Astrocyte of the cerebellum (primary cell): ENCODE data around the gene HLA-DMB.

ENCODE experiments used
- DNase-seq: peaks from one replicate; pipeline ENCODE4 v3.0.0-alpha.2; 2011; ENCODE audit warnings: low read depth
- H3K4me3 ChIP-seq: 2 replicates; pipeline ENCODE4 v1.5.1; 2011; ENCODE audit warnings: mild to moderate bottlenecking, low read depth, low read length, moderate library complexity
- CTCF ChIP-seq: IDR thresholded peaks from 2 replicates; pipeline ENCODE4 v1.5.1; 2012; ENCODE audit warnings: low read length, low read depth, moderate library complexity, mild to moderate bottlenecking; ENCODE audit errors: missing control alignments
- in situ Hi-C: cut with HindIII; loops from 2 replicates; pipeline ENCODE4 v1.10.0; 2017; ENCODE audit warnings: low sequenced_read_pairs

Gene HLA-DMB

GRCh38 chr6:32940656-32941213, at the start of gene HLA-DMB:
TSS of gene HLA-DMB (minus strand) at chr6:32941028. CDS start at chr6:32940807, 221 bp downstream.
- no peak for TF ChIP-seq CTCF
- H3K4me3 ChIP-seq, result no peak within 1 kb of the TSS
- in situ Hi-C loops, result no loop called here
- peak; percentile 35 for DNase-seq

GRCh38 chr6:32989368-32989767, 48.5 kb upstream of the HLA-DMB start:
- no peak for TF ChIP-seq CTCF

DNA sequence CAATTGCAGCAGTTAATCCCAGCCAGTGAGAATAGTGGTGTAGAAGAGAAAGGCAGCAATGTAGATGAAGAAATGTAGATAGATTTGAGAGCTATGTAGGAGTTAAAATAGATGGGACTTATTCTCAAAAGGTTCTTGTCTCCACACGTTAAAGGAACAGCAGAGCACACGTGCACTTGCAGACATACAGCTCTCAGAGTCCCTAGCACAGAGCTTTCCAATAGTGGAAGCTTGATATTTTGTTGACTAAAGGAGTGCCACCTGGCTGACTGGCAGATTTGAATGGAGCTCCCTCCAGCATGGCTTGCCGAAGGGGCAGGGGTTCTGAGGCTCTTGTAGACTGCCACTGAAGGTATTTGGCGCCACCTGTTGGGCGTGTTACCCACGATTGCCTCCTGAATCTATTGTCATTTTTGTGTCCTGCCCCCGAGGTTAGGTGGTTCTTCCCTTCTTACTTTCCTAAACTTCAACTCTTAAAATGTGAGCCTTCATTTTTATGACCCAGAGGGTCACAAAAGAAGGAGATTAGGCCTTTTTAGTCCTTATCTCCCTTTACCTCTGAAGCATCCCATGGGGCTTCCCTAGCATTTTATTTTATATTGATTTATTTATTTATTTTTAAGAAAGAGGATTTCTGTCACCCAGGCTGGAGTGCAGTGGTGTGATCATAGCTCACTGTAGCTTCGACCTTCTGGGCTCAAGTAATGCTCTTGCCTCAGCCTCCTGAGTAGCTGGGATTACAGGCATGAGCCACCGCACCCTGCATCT, 44.0 kb upstream of the HLA-DMB start:
- TF ChIP-seq CTCF, result peak; percentile 86
- in situ Hi-C loops, result loop anchor here (5.0 kb wide), 1 partner anchor 78 kb away; no protein-coding TSS in a partner anchor
- no peak overlapping the region for H3K4me3 ChIP-seq
- DNase-seq, result peak; percentile 76

More at GRCh38 chr6:32989368-32989767, 48.5 kb upstream of the HLA-DMB start:
- in situ Hi-C loops, result loop anchor here (5.0 kb wide), 1 partner anchor 82 kb away; no protein-coding TSS in a partner anchor
- DNase-seq, result no peak
- H3K4me3 ChIP-seq, result no peak overlapping the region

GRCh38 chr6:32983964-32984621, 43.3 kb upstream of the HLA-DMB start:
- H3K4me3 ChIP-seq, result no peak overlapping the region
- in situ Hi-C loops, result no loop called here
- TF ChIP-seq CTCF, result no peak
- no peak for DNase-seq

DNA sequence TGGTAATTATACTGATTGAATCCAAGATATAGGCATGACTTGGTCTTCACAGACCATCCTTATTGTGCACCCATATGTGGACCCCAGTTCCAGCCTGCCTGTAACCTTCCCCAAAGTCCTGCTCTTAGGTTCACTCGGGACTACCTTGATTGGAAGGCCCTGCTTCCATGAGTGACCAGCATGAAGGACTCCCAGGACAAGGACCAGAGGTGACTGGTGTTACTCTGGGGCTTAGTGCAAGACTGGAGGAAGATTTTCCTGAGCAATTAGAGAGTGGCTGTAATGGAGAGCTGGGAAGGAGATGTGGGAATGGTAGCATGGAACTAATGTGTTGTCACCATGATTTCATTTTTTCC, 42.6 kb upstream of the HLA-DMB start:
- no peak overlapping the region for H3K4me3 ChIP-seq
- in situ Hi-C loops, result no loop called here
- TF ChIP-seq CTCF, result no peak
- no peak for DNase-seq

GRCh38 chr6:32982702-32983492, 42.1 kb upstream of the HLA-DMB start:
- in situ Hi-C loops, result no loop called here

More at GRCh38 chr6:32982702-32983492, 42.1 kb upstream of the HLA-DMB start:
- TF ChIP-seq CTCF, result no peak
- DNase-seq, result no peak
- H3K4me3 ChIP-seq, result no peak overlapping the region
